H9 (cell line): ENCODE measurements around the gene LIN28B. TPM values are rescaled to one million over a fixed set of nuclear protein-coding genes. Genes with fewer than 3 reads are reported as not detected.
A peak's percentile ranks its signal among the peaks of the same experiment; 100 is the strongest.

ENCODE experiments used
- DNase-seq: peaks from one replicate; pipeline ENCODE4 v3.0.0-alpha.2; 2017
- H2AFZ ChIP-seq: one replicate; pipeline ENCODE4 v1.6.1; 2013; ENCODE audit warnings: mild to moderate bottlenecking, low read length, control low read depth, moderate library complexity
- H2AK5ac ChIP-seq: 2 replicates; pipeline ENCODE4 v1.6.1; 2013; ENCODE audit warnings: low read length, control low read depth, mixed read lengths; ENCODE audit not compliant: insufficient read length
- H2BK120ac ChIP-seq: one replicate; pipeline ENCODE4 v1.6.1; 2013; ENCODE audit warnings: low read depth, mild to moderate bottlenecking, low read length, control low read depth, inconsistent platforms; ENCODE audit not compliant: poor library complexity, severe bottlenecking
- H2BK12ac ChIP-seq: 2 replicates; pipeline ENCODE4 v1.6.1; 2013; ENCODE audit warnings: low read length, control low read depth, mixed read lengths, low read depth; ENCODE audit not compliant: insufficient read length
- H2BK15ac ChIP-seq: 2 replicates; pipeline ENCODE4 v1.6.1; 2013; ENCODE audit warnings: low read depth, low read length, control low read depth
- H2BK20ac ChIP-seq: one replicate; pipeline ENCODE4 v1.6.1; 2013; ENCODE audit warnings: low read depth, mild to moderate bottlenecking, low read length, control low read depth, inconsistent platforms; ENCODE audit not compliant: poor library complexity, severe bottlenecking
- H2BK5ac ChIP-seq: 2 replicates; pipeline ENCODE4 v1.6.1; 2013; ENCODE audit warnings: low read length, control low read depth, mixed read lengths; ENCODE audit not compliant: insufficient read length
- H3K14ac ChIP-seq: 2 replicates; pipeline ENCODE4 v1.6.1; 2013; ENCODE audit warnings: low read length, control low read depth; ENCODE audit not compliant: insufficient read depth
- H3K18ac ChIP-seq: 2 replicates; pipeline ENCODE4 v1.6.1; 2013; ENCODE audit warnings: low read depth, mild to moderate bottlenecking, mixed read lengths, low read length, control low read depth; ENCODE audit not compliant: insufficient read length
- H3K23ac ChIP-seq: 2 replicates; pipeline ENCODE4 v1.6.1; 2013; ENCODE audit warnings: low read length, control low read depth, mixed read lengths, low read depth; ENCODE audit not compliant: insufficient read length
- H3K23me2 ChIP-seq: 2 replicates; pipeline ENCODE4 v1.6.1; 2013; ENCODE audit warnings: low read depth, mild to moderate bottlenecking, mixed read lengths, low read length, control low read depth; ENCODE audit not compliant: insufficient read length, poor library complexity, severe bottlenecking
- H3K27ac ChIP-seq: 2 replicates; pipeline ENCODE4 v1.5.1; 2013; ENCODE audit warnings: low read length, control low read depth, mixed read lengths, low read depth; ENCODE audit not compliant: insufficient read length
- H3K27me3 ChIP-seq: 2 replicates; pipeline ENCODE4 v1.6.1; 2013; ENCODE audit warnings: low read length, control low read depth, inconsistent platforms; ENCODE audit not compliant: insufficient read depth
- H3K4ac ChIP-seq: 2 replicates; pipeline ENCODE4 v1.6.1; 2013; ENCODE audit warnings: low read depth, mild to moderate bottlenecking, control low read depth, inconsistent platforms, low read length, moderate library complexity
- H3K4me1 ChIP-seq: 2 replicates; pipeline ENCODE4 v1.6.1; 2013; ENCODE audit warnings: low read length, control low read depth, inconsistent platforms; ENCODE audit not compliant: insufficient read depth
- H3K4me2 ChIP-seq: 2 replicates; pipeline ENCODE4 v1.6.1; 2013; ENCODE audit warnings: low read length, control low read depth, mixed read lengths; ENCODE audit not compliant: insufficient read length, insufficient read depth
- H3K56ac ChIP-seq: 2 replicates; pipeline ENCODE4 v1.6.1; 2013; ENCODE audit warnings: low read depth, mild to moderate bottlenecking, mixed read lengths, low read length, control low read depth; ENCODE audit not compliant: insufficient read length
- H3K79me1 ChIP-seq: 2 replicates; pipeline ENCODE4 v1.6.1; 2013; ENCODE audit warnings: low read depth, mild to moderate bottlenecking, moderate library complexity, low read length, control low read depth, inconsistent platforms; ENCODE audit not compliant: insufficient read depth, poor library complexity, severe bottlenecking
- H3K79me2 ChIP-seq: 2 replicates; pipeline ENCODE4 v1.6.1; 2013; ENCODE audit warnings: low read length, control low read depth, inconsistent platforms; ENCODE audit not compliant: insufficient read depth
- H3K9ac ChIP-seq: 2 replicates; pipeline ENCODE4 v1.6.1; 2013; ENCODE audit warnings: low read length, control low read depth, mixed read lengths; ENCODE audit not compliant: insufficient read length; ENCODE audit errors: extremely low read depth
- H3K9me3 ChIP-seq: one replicate; pipeline ENCODE4 v1.6.1; 2013; ENCODE audit warnings: low read depth, low read length, inconsistent platforms; ENCODE audit not compliant: control insufficient read depth
- H3T11ph ChIP-seq: one replicate; pipeline ENCODE4 v1.6.1; 2013; ENCODE audit warnings: mild to moderate bottlenecking, low read length, control low read depth, inconsistent platforms
- H4K20me1 ChIP-seq: one replicate; pipeline ENCODE4 v1.6.1; 2013; ENCODE audit not compliant: control insufficient read depth, insufficient read length, insufficient read depth
- H4K5ac ChIP-seq: 2 replicates; pipeline ENCODE4 v1.6.1; 2013; ENCODE audit warnings: low read depth, mild to moderate bottlenecking, mixed read lengths, low read length, control low read depth; ENCODE audit not compliant: insufficient read length
- H4K8ac ChIP-seq: replicated peaks from 2 replicates; pipeline ENCODE4 v1.6.1; 2013; ENCODE audit warnings: low read length, control low read depth, mixed read lengths, low read depth; ENCODE audit not compliant: insufficient read length
- H4K91ac ChIP-seq: 2 replicates; pipeline ENCODE4 v1.6.1; 2013; ENCODE audit warnings: low read depth, mild to moderate bottlenecking, moderate library complexity, mixed read lengths, low read length, control low read depth; ENCODE audit not compliant: insufficient read length
- H3K27ac Mint-ChIP-seq, 3 experiments: 2 replicates in 2 of 3; 3 replicates in 1 of 3; pipeline ENCODE4 v1.8.0; 2020 to 2021; ENCODE audit warnings: mixed read lengths in 3 of 3, mild to moderate bottlenecking in 1 of 3, moderate library complexity in 1 of 3
- H3K27me3 Mint-ChIP-seq: 2 replicates; pipeline ENCODE4 v1.8.0; 2021; ENCODE audit warnings: low read depth, mild to moderate bottlenecking, moderate library complexity, mixed read lengths
- H3K36me3 Mint-ChIP-seq, 3 experiments: 2 replicates in 2 of 3; 3 replicates in 1 of 3; pipeline ENCODE4 v1.8.0; 2020 to 2021; ENCODE audit warnings: low read depth in 3 of 3, mixed read lengths in 3 of 3; ENCODE audit not compliant: insufficient read depth in 1 of 3
- H3K4me1 Mint-ChIP-seq, 2 experiments: 2 replicates each; pipeline ENCODE4 v1.8.0; 2020; ENCODE audit warnings: mixed read lengths in 2 of 2
- H3K4me3 Mint-ChIP-seq, 2 experiments: 2 replicates in 1 of 2; 3 replicates in 1 of 2; pipeline ENCODE4 v1.8.0; 2020 to 2021; ENCODE audit warnings: mild to moderate bottlenecking in 2 of 2, mixed read lengths in 2 of 2, moderate library complexity in 1 of 2
- H3K9me3 Mint-ChIP-seq, 2 experiments: 2 replicates in 1 of 2; 3 replicates in 1 of 2; pipeline ENCODE4 v1.8.0; 2020; ENCODE audit warnings: mild to moderate bottlenecking in 2 of 2, mixed read lengths in 2 of 2, moderate library complexity in 1 of 2
- CTCF ChIP-seq: fragments of 200-600 bp; sonication (generic); conservative IDR thresholded peaks from 3 replicates; pipeline ENCODE4 v1.8.0; 2021; ENCODE audit warnings: antibody characterized with exemption, mild to moderate bottlenecking
- WGBS: extraction: QIAGEN DNeasy Blood & Tissue Kit; methylation state at CpG from one replicate; pipeline ENCODE4 v1.1.7; 2013; ENCODE audit warnings: missing lambda C conversion rate, low lambda C conversion rate, mixed read lengths; ENCODE audit not compliant: insufficient read length; ENCODE audit errors: extremely low coverage; 5-methylcytosine and 5-hydroxymethylcytosine counted together
- total RNA-seq: library from RNA; stranded (reverse); gene quantifications from 2 replicates; pipeline ENCODE4 v1.2.1, GENCODE V29; 2021

The LIN28B gene
- total RNA-seq, 1 experiment from 2014 or later = 110 TPM

- no peak overlapping the region for H3K4ac ChIP-seq
- H3K4me2 ChIP-seq = no peak overlapping the region
- no peaks in the 10 kb centered on the region for H4K20me1 ChIP-seq
- H3K9ac ChIP-seq = no peak overlapping the region
- Mint-ChIP-seq H3K4me3 (no peak overlapping the region), H3K27me3 (no peaks in the 10 kb centered on the region), H3K36me3 (peaks cover 31 to 70% (median 59%) of the 10 kb centered on the region in 3 experiments), H3K4me1 (peaks cover 14 to 22% of the 10 kb centered on the region in 2 experiments), H3K9me3 (peaks cover 5 to 8% of the 10 kb centered on the region in 2 experiments; a peak in 4 of 5 replicates), H3K27ac (peak overlapping the region in 1 of 3 experiments; percentile 73; a peak in 2 of 7 replicates)
- peaks cover 8% of the 10 kb centered on the region; the same call in 1 of the 2 replicates for H3K79me2 ChIP-seq
- no peak overlapping the region for H2BK5ac ChIP-seq
- H2AK5ac ChIP-seq = no peak overlapping the region
- H2BK15ac ChIP-seq = no peak overlapping the region
- no peak overlapping the region for H3K56ac ChIP-seq
- no peaks in the 10 kb centered on the region for H3K4me1 ChIP-seq
- H2BK12ac ChIP-seq = no peak overlapping the region
- no peak overlapping the region for H3K14ac ChIP-seq
- no peak overlapping the region for H4K91ac ChIP-seq
- H3K9me3 ChIP-seq = no peaks in the 10 kb centered on the region
- H2BK120ac ChIP-seq = no peak overlapping the region
- H3K18ac ChIP-seq = no peak overlapping the region
- H4K8ac ChIP-seq = no peak overlapping the region
- TF ChIP-seq CTCF = no peak
- H2BK20ac ChIP-seq = no peak overlapping the region
- no peak overlapping the region for H3K27ac ChIP-seq
- WGBS = no CpG with 5 or more reads among the region's 3 CpGs
- H4K5ac ChIP-seq = no peak overlapping the region
- no peaks in the 10 kb centered on the region for H3K23me2 ChIP-seq
- no peaks in the 10 kb centered on the region for H3K27me3 ChIP-seq
- no peak overlapping the region for H3K23ac ChIP-seq
- DNase-seq = no peak
- no peak overlapping the region for H3T11ph ChIP-seq
- no peak overlapping the region for H2AFZ ChIP-seq
- H3K79me1 ChIP-seq = no peaks in the 10 kb centered on the region
Measured at GRCh38 chr6:104986625-104987024, 29.7 kb downstream of the LIN28B start.
